Ovary (tissue), 9 donors: Measurements from ENCODE around the gene NGRN. TPM values are rescaled to one million over a fixed set of nuclear protein-coding genes. Genes with fewer than 3 reads are reported as not detected.

Experiments used
- DNase-seq, 5 donors: peaks; one replicate each; pipeline ENCODE4 v3.0.0-alpha.2; 2019 to 2020
- H3K27ac ChIP-seq, 2 donors: fragments of 200-600 bp; one replicate each; pipeline versions ENCODE4 v1.5.1 to v1.8.0; 2019 to 2022
- H3K27me3 ChIP-seq: fragments of 200-600 bp; one replicate; pipeline ENCODE4 v1.8.0; 2022
- H3K36me3 ChIP-seq: fragments of 200-600 bp; sonication (generic); one replicate; pipeline ENCODE4 v1.5.1; 2019
- H3K4me1 ChIP-seq: one replicate; pipeline ENCODE4 v1.8.1; 2013; ENCODE audit warnings: mild to moderate bottlenecking, moderate library complexity; ENCODE audit not compliant: insufficient read depth
- H3K4me3 ChIP-seq: fragments of 200-600 bp; sonication (generic); one replicate; pipeline ENCODE4 v1.5.1; 2017
- H3K9me3 ChIP-seq, 2 donors: fragments of 200-600 bp in 1 of 2; sonication (generic) in 1 of 2; one replicate each; pipeline versions ENCODE4 v1.5.1 to v1.8.1; 2013 to 2019; ENCODE audit warnings: mild to moderate bottlenecking in 1 of 2, moderate library complexity in 1 of 2
- EP300 ChIP-seq: sonication (generic); formaldehyde crosslinking; IDR thresholded peaks from one replicate; pipeline ENCODE4 v1.6.1; 2017; ENCODE audit warnings: antibody characterized with exemption
- POLR2A ChIP-seq: fragments of 450-650 bp; IDR thresholded peaks from one replicate; pipeline ENCODE4 v1.6.1; 2017; ENCODE audit warnings: antibody characterized with exemption, mild to moderate bottlenecking, moderate library complexity
- WGBS, 3 donors: extraction: QIAGEN DNeasy Blood & Tissue Kit in 1 of 3; methylation state at CpG; one replicate each; pipeline versions ENCODE4 v1.1.5 to v1.1.7; 2013 to 2017; 5-methylcytosine and 5-hydroxymethylcytosine counted together
- intact Hi-C, 4 donors: fragments of 100-400 bp; cut with DNase I; formaldehyde crosslinking; loops; one replicate each; pipeline versions ENCODE4 v1.11.0 to v1.15.1; 2022 to 2023
- polyA plus RNA-seq, 2 donors: library from polyadenylated mRNA; stranded (reverse); fragments of 200-250 nt in 1 of 2; fragments of 350-450 nt in 1 of 2; fragmentation: Illumina TruSeq in 1 of 2; extraction: RNeasy Lipid Tissue Mini Kit (QIAGEN cat#74804) in 1 of 2; gene quantifications; one replicate each; pipeline ENCODE4 v1.2.3, GENCODE V29; 2013 to 2014
- small RNA-seq: library from RNA; depleted of rRNA; stranded (forward); fragments of <200 nt; gene quantifications from one replicate; pipeline ENCODE3, GENCODE V24; 2016
- total RNA-seq, 7 donors: library from RNA; depleted of rRNA in 2 of 7; stranded (reverse); fragments of >200 nt in 2 of 7; fragmentation: NEBNext Ultra II Directional in 3 of 7; extraction: Animal tissue kit (Norgen Biotek cat#: 25700) in 3 of 7; gene quantifications; one replicate each; pipeline versions ENCODE4 v1.1.0 to v1.2.4, GENCODE V29; 2016 to 2023
- TF ChIP-seq, protein P1 (sequence below), 3 donors: fragments of 450-650 bp in 2 of 3; fragments of 200-600 bp in 1 of 3; IDR thresholded peaks; one replicate each; pipeline versions ENCODE4 v1.5.1 to v1.8.0; 2016 to 2022; ENCODE audit warnings: antibody characterized with exemption in 3 of 3, mild to moderate bottlenecking in 1 of 3
- donor health status: DM: no; HTN: no; CAD: no; lungs with moderate emphysema.
- donor health status: DM: no; HTN: no; CAD: no.
- donor health status: Bipolar disorder and iron deficiency.
- donor health status: DM: yes; HTN: yes; CAD: no.
- donor health status: DM: no; HTN: no; CAD: no.
- donor health status: DM: yes; HTN: yes; CAD: no.

The NGRN gene
- total and polyA plus RNA-seq, 9 donors, result 52.8 to 112 (median 86.0) TPM

- no peaks in the 10 kb centered on the region for H3K36me3 ChIP-seq
- H3K27me3 ChIP-seq, result no peaks in the 10 kb centered on the region
- intact Hi-C loops, result loop anchor here (2.0 to 5.0 kb wide), 4 partner anchors 156 to 566 kb away; no protein-coding TSS in a partner anchor
- H3K4me1 ChIP-seq, result peaks cover 1% of the 10 kb centered on the region
- DNase-seq, result no peak
- no peaks in the 10 kb centered on the region for H3K9me3 ChIP-seq
- no peak overlapping the region for H3K27ac ChIP-seq
- TF ChIP-seq, protein P1, sequence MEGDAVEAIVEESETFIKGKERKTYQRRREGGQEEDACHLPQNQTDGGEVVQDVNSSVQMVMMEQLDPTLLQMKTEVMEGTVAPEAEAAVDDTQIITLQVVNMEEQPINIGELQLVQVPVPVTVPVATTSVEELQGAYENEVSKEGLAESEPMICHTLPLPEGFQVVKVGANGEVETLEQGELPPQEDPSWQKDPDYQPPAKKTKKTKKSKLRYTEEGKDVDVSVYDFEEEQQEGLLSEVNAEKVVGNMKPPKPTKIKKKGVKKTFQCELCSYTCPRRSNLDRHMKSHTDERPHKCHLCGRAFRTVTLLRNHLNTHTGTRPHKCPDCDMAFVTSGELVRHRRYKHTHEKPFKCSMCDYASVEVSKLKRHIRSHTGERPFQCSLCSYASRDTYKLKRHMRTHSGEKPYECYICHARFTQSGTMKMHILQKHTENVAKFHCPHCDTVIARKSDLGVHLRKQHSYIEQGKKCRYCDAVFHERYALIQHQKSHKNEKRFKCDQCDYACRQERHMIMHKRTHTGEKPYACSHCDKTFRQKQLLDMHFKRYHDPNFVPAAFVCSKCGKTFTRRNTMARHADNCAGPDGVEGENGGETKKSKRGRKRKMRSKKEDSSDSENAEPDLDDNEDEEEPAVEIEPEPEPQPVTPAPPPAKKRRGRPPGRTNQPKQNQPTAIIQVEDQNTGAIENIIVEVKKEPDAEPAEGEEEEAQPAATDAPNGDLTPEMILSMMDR (IDR thresholded peaks at IDR 0.05), result no peak
- TF ChIP-seq POLR2A (no peak), EP300 (no peak)
- 67 to 80% (median 72%) methylated on average over 1 of the region's 1 CpG for WGBS, 3 donors
- H3K4me3 ChIP-seq, result no peak overlapping the region
These were observed 55.4 kb downstream of the NGRN start for GRCh38 chr15:90320885-90321278.

Small RNA genes lying within 50 kb of the gene (small RNA-seq; reads per million reads assigned to genes)
- gene AC091167.3, result not detected
- gene RN7SL736P, result not detected

Other genes starting within 250 kb of the NGRN start
- gene IDH2, start 163.2 kb upstream of the NGRN start, total RNA-seq, result 10 to 100 TPM; 13.7 to 44.6 (median 25.4) TPM
- 10 to 100 TPM; 21.3 to 27.4 TPM for gene IDH2, start 163.2 kb upstream of the NGRN start, polyA plus RNA-seq
- 10 to 100 TPM; 25.3 to 83.8 (median 51.0) TPM for gene SEMA4B, start 64.3 kb upstream of the NGRN start, total RNA-seq
- gene SEMA4B, start 64.3 kb upstream of the NGRN start, polyA plus RNA-seq, result 10 to 100 TPM; 12.4 to 24.4 TPM
- 10 to 100 TPM; 18.5 to 68.8 (median 45.0) TPM for gene CIB1, start 31.7 kb upstream of the NGRN start, total RNA-seq
- gene CIB1, start 31.7 kb upstream of the NGRN start, polyA plus RNA-seq, result 10 to 100 TPM; 40.2 to 53.6 TPM
- 1 to 10 TPM; 2.5 to 9.3 (median 8.3) TPM for gene GDPGP1, start 31.5 kb upstream of the NGRN start, total RNA-seq
- 1 to 10 TPM; 2.0 to 3.0 TPM for gene GDPGP1, start 31.5 kb upstream of the NGRN start, polyA plus RNA-seq
- gene TTLL13, start 16.1 kb upstream of the NGRN start, total RNA-seq, result under 1 TPM in 3 of 7 donors, not detected in 4; 0.10 to 0.15 (median 0.13) TPM
- under 1 TPM; 0.04 to 0.33 TPM for gene TTLL13, start 16.1 kb upstream of the NGRN start, polyA plus RNA-seq
- 1 to 10 TPM in 6 of 7 donors, under 1 TPM in 1; 0.83 to 4.3 (median 2.4) TPM for gene ZNF774, start 86.6 kb downstream of the NGRN start, total RNA-seq
- gene ZNF774, start 86.6 kb downstream of the NGRN start, polyA plus RNA-seq, result 1 to 10 TPM; 1.0 to 4.1 TPM
- 100 to 1,000 TPM in 4 of 7 donors, 10 to 100 TPM in 3; 96.7 to 172 (median 108) TPM for gene IQGAP1, start 122.6 kb downstream of the NGRN start, total RNA-seq
- 100 to 1,000 TPM in 1 of 2 donors, 10 to 100 TPM in 1; 68.1 to 173 TPM for gene IQGAP1, start 122.6 kb downstream of the NGRN start, polyA plus RNA-seq